Thyroid gland (tissue), 4 donors: ENCODE measurements around the gene AMBN.

Experiments used
- CTCF ChIP-seq, 6 experiments: fragments of 200-600 bp in 3 of 6; fragments of 450-650 bp in 3 of 6; sonication (generic) in 3 of 6; IDR thresholded peaks; one replicate each; pipeline ENCODE4 v1.5.1; 2016 to 2019; ENCODE audit warnings: antibody characterized with exemption in 6 of 6, mild to moderate bottlenecking in 2 of 6, inconsistent platforms in 1 of 6, moderate library complexity in 1 of 6
- POLR2A ChIP-seq, 2 donors: fragments of 450-650 bp; IDR thresholded peaks; one replicate each; pipeline ENCODE4 v1.6.1; 2017; ENCODE audit warnings: antibody characterized with exemption in 2 of 2, mild to moderate bottlenecking in 2 of 2, moderate library complexity in 1 of 2

GRCh38 chr4:70570796-70571195, 21.3 kb upstream of the AMBN start:
- TF ChIP-seq CTCF (IDR thresholded peaks at IDR 0.05) (no peak), POLR2A (IDR thresholded peaks at IDR 0.05) (no peak)
